Thyroid gland (tissue), 4 donors: ENCODE data around the gene TMEM186. TPM values are rescaled to one million over a fixed set of nuclear protein-coding genes. Genes with fewer than 3 reads are reported as not detected.

Experiments
- DNase-seq, 2 donors: peaks; one replicate each; pipeline ENCODE4 v3.0.0-alpha.2; 2019
- H3K27ac ChIP-seq, 3 donors: fragments of 200-600 bp; sonication (generic); 1 replicate in 2 of 3; 2 replicates in 1 of 3; pipeline ENCODE4 v1.5.1; 2016 to 2019; ENCODE audit warnings: mild to moderate bottlenecking in 1 of 3, moderate library complexity in 1 of 3
- H3K27me3 ChIP-seq: fragments of 200-600 bp; sonication (generic); one replicate; pipeline ENCODE4 v1.5.1; 2019
- H3K36me3 ChIP-seq, 2 donors: fragments of 200-600 bp; sonication (generic); one replicate each; pipeline ENCODE4 v1.5.1; 2016 to 2019
- H3K4me1 ChIP-seq, 2 donors: fragments of 200-600 bp; sonication (generic); one replicate each; pipeline ENCODE4 v1.5.1; 2017 to 2019
- H3K4me3 ChIP-seq, 3 donors: fragments of 200-600 bp; sonication (generic); replicated peaks in 1 of 3; 1 replicate in 2 of 3; 2 replicates in 1 of 3; pipeline ENCODE4 v1.5.1; 2016; ENCODE audit warnings: mild to moderate bottlenecking in 1 of 3
- H3K9me3 ChIP-seq: fragments of 200-600 bp; sonication (generic); one replicate; pipeline ENCODE4 v1.5.1; 2017
- CTCF ChIP-seq, 6 experiments: fragments of 200-600 bp in 3 of 6; fragments of 450-650 bp in 3 of 6; sonication (generic) in 3 of 6; IDR thresholded peaks; one replicate each; pipeline ENCODE4 v1.5.1; 2016 to 2019; ENCODE audit warnings: antibody characterized with exemption in 6 of 6, mild to moderate bottlenecking in 2 of 6, inconsistent platforms in 1 of 6, moderate library complexity in 1 of 6
- POLR2A ChIP-seq, 2 donors: fragments of 450-650 bp; IDR thresholded peaks; one replicate each; pipeline ENCODE4 v1.6.1; 2017; ENCODE audit warnings: antibody characterized with exemption in 2 of 2, mild to moderate bottlenecking in 2 of 2, moderate library complexity in 1 of 2
- WGBS, 2 donors: methylation state at CpG; one replicate each; pipeline ENCODE4 v1.1.5; 2017; 5-methylcytosine and 5-hydroxymethylcytosine counted together
- intact Hi-C: fragments of 100-400 bp; cut with DNase I; formaldehyde crosslinking; loops from one replicate; pipeline ENCODE4 v1.15.1; 2023
- total RNA-seq, 4 donors: library from RNA; depleted of rRNA; stranded (reverse); fragments of >200 nt; gene quantifications; one replicate each; pipeline ENCODE4 v1.2.3, GENCODE V29; 2016

Gene TMEM186
- total RNA-seq, 4 donors from 2014 or later: 6.6 to 9.2 (median 8.2) TPM

DNA sequence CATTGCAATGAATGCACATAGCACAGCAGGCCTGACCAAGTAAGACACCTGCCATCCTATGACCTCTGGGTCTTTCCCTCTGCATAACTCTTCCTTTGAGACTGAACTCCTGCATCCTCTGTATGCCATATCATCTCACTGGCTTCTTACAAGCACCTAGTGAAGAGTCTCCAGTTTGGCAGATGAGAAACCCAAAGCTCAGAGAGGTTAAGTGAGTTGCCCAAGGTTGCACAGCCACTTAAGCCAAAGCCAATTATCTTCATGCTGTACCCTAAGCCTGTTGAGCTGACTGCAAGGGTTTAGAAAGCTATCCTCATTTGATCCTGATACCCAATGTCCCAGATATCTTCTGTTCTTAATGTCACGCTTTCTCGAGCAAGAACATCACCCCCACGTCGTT is 35.2 kb downstream of the TMEM186 start:
- no peaks in the 10 kb centered on the region for H3K36me3 ChIP-seq

DNA sequence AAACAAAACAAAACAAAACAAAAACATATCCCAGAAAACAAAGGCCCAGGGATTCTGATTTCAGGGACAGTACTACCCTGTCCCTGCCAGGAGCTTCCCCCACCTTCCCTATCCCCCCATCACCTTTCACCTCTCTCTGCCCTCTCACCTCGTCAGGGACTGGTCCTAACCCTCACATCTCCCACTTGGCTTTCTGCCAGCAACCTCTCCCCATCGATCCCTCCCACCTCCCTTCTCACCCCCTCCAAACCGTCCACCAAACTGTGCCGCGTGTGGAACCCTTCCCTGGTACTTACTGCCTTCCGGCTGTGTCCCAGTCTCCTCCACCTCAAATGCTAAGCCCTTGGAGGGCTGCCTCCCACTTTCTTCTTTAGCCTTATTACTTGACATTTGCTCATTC is 36.4 kb downstream of the TMEM186 start:
- H3K36me3 ChIP-seq: no peaks in the 10 kb centered on the region

More for the DNA sequence above, 35.2 kb downstream of the TMEM186 start:
- intact Hi-C loops: no loop called here
- TF ChIP-seq CTCF (IDR thresholded peaks at IDR 0.05): no peak
- no peak for TF ChIP-seq POLR2A (IDR thresholded peaks at IDR 0.05)
- Histone ChIP-seq H3K4me1 (no peaks in the 10 kb centered on the region), H3K27ac (no peak overlapping the region), H3K27me3 (no peaks in the 10 kb centered on the region), H3K9me3 (no peaks in the 10 kb centered on the region), H3K4me3 (no peak overlapping the region)
- 80 to 91% methylated on average over 4 of the region's 4 CpGs for WGBS, 2 donors
- DNase-seq: no peak

GRCh38 chr16:8760021-8760420 is 37.4 kb downstream of the TMEM186 start:
- no peak overlapping the region for H3K4me3 ChIP-seq
- no peaks in the 10 kb centered on the region for H3K9me3 ChIP-seq
- no peaks in the 10 kb centered on the region for H3K27me3 ChIP-seq
- no peak for TF ChIP-seq POLR2A (IDR thresholded peaks at IDR 0.05)
- no peak for TF ChIP-seq CTCF (IDR thresholded peaks at IDR 0.05)
- 90 to 94% methylated on average over 10 of the region's 10 CpGs for WGBS, 2 donors
- no peaks in the 10 kb centered on the region for H3K36me3 ChIP-seq
- intact Hi-C loops: no loop called here
- no peak for DNase-seq
- no peaks in the 10 kb centered on the region for H3K4me1 ChIP-seq
- no peak overlapping the region for H3K27ac ChIP-seq

More for the DNA sequence above, 36.4 kb downstream of the TMEM186 start:
- TF ChIP-seq CTCF (IDR thresholded peaks at IDR 0.05) (no peak), POLR2A (IDR thresholded peaks at IDR 0.05) (no peak)
- Histone ChIP-seq H3K27me3 (no peaks in the 10 kb centered on the region), H3K4me1 (no peaks in the 10 kb centered on the region), H3K9me3 (no peaks in the 10 kb centered on the region), H3K4me3 (no peak overlapping the region), H3K27ac (no peak overlapping the region)
- 81% methylated on average over 6 of the region's 6 CpGs for WGBS, 2 donors
- intact Hi-C loops: no loop called here
- no peak for DNase-seq

DNA sequence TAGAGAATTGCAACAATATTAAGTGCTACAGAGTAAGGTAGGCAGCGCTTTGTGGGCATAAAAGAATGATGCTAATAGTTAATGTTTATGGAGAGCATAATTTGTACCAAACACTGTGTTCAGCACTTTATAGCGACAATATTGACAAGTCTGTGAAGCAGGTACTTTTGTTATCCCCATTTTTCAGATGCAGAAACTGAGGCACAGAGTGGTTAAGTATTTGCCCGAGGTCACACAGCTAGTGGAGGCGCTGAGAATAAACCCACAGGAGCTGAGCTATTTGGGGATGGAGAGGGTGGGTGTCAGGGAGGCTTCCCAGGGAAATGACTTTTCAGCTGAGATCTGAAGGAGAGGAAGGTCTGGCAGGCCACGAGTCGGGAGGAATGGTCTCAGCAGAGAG is 39.4 kb downstream of the TMEM186 start:
- H3K9me3 ChIP-seq: no peaks in the 10 kb centered on the region
- WGBS, 2 donors: 96 to 97% methylated on average over 6 of the region's 6 CpGs
- H3K36me3 ChIP-seq: no peaks in the 10 kb centered on the region
- no peak for TF ChIP-seq CTCF (IDR thresholded peaks at IDR 0.05)
- no peak overlapping the region for H3K27ac ChIP-seq
- no peak for DNase-seq
- H3K4me3 ChIP-seq: no peak overlapping the region
- intact Hi-C loops: no loop called here
- H3K4me1 ChIP-seq: no peaks in the 10 kb centered on the region
- H3K27me3 ChIP-seq: no peaks in the 10 kb centered on the region

- no peak for TF ChIP-seq CTCF (IDR thresholded peaks at IDR 0.05)
- no peak for TF ChIP-seq POLR2A (IDR thresholded peaks at IDR 0.05)
- Histone ChIP-seq H3K9me3 (no peaks in the 10 kb centered on the region), H3K27ac (no peak overlapping the region), H3K36me3 (no peaks in the 10 kb centered on the region), H3K4me1 (no peaks in the 10 kb centered on the region), H3K4me3 (no peak overlapping the region), H3K27me3 (no peaks in the 10 kb centered on the region)
- no peak for DNase-seq
- 96 to 97% methylated on average over 5 of the region's 5 CpGs for WGBS, 2 donors
- intact Hi-C loops: no loop called here
Observed at GRCh38 chr16:8756755-8757154, 40.7 kb downstream of the TMEM186 start.
